Brain microvascular endothelial cell (primary cell): ENCODE measurements around the gene LRRC4B.
"Not testable (repeated sequence)": the region's sequence is repeated elsewhere in the genome, so short reads cannot be mapped to it uniquely, and the experiment has no call there.

Source experiments
- DNase-seq: peaks from one replicate; pipeline ENCODE4 v3.0.0-alpha.2; 2020
- H3K27ac ChIP-seq: fragments of 250-450 bp; sonication (Bioruptor Pico); 2 replicates; pipeline ENCODE4 v1.5.1; 2020; ENCODE audit warnings: mild to moderate bottlenecking, moderate library complexity
- H3K27me3 ChIP-seq: fragments of 250-450 bp; sonication (Bioruptor Pico); replicated peaks from 2 replicates; pipeline ENCODE4 v1.5.1; 2020; ENCODE audit warnings: mild to moderate bottlenecking
- H3K36me3 ChIP-seq: fragments of 250-450 bp; sonication (Bioruptor Pico); replicated peaks from 2 replicates; pipeline ENCODE4 v1.5.1; 2020; ENCODE audit warnings: mild to moderate bottlenecking
- H3K4me3 ChIP-seq: 2 replicates; pipeline ENCODE4 v1.5.1; 2011; ENCODE audit warnings: low read depth, mild to moderate bottlenecking, control low read depth, low read length, moderate library complexity
- in situ Hi-C: cut with HindIII; loops from 2 replicates; pipeline ENCODE4 v1.10.0; 2017; ENCODE audit warnings: low sequenced_read_pairs, low pct_ligation_motif_present
- TF ChIP-seq, protein P1 (sequence below): IDR thresholded peaks from 2 replicates; pipeline ENCODE4 v1.5.1; 2011; ENCODE audit warnings: low read depth, mild to moderate bottlenecking, moderate library complexity, low read length, control low read depth, inconsistent platforms; ENCODE audit errors: missing control alignments

Gene LRRC4B

DNA sequence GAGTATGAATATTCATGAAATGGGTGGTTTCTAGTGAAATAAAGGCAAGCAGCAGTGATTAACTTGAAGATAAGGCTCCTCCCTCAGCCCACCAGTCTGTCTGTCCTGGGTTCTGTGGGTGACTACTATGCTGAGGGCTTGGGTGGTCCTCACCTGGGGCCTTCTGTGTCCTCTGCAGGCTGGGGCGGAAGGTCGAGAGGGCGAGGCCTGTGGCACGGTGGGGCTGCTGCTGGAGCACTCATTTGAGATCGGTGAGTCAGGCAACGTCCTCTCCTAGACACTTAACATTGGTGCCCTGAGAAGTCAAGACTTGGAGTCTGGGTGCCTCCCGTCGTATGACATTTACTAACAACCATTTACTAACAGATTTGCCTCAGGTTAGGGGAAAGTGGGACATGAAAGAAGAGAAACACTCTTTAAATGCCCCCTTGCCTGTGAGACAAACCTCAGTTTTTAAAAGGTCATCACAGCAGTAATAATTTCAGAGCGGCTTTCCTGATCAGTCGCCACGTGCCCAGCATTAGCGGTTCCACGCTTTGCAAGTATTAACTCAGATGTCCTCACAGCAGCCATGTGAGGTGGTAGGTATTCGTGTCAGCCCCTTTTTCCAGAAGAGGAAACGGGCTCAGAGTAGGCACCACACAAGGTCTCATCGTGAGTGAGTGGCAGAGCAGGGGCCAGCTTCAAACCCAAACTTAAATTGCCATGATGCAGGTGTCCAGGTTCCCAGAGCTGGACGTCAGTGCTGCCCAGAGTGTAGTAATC lies 90.3 kb downstream of the LRRC4B start:
- Histone ChIP-seq H3K36me3 (peaks cover 20% of the 10 kb centered on the region), H3K27me3 (no peaks in the 10 kb centered on the region), H3K27ac (no peak overlapping the region), H3K4me3 (no peak overlapping the region)
- DNase-seq, result no peak
- TF ChIP-seq, protein P1, sequence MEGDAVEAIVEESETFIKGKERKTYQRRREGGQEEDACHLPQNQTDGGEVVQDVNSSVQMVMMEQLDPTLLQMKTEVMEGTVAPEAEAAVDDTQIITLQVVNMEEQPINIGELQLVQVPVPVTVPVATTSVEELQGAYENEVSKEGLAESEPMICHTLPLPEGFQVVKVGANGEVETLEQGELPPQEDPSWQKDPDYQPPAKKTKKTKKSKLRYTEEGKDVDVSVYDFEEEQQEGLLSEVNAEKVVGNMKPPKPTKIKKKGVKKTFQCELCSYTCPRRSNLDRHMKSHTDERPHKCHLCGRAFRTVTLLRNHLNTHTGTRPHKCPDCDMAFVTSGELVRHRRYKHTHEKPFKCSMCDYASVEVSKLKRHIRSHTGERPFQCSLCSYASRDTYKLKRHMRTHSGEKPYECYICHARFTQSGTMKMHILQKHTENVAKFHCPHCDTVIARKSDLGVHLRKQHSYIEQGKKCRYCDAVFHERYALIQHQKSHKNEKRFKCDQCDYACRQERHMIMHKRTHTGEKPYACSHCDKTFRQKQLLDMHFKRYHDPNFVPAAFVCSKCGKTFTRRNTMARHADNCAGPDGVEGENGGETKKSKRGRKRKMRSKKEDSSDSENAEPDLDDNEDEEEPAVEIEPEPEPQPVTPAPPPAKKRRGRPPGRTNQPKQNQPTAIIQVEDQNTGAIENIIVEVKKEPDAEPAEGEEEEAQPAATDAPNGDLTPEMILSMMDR, result no peak
- in situ Hi-C loops, result no loop called here

DNA sequence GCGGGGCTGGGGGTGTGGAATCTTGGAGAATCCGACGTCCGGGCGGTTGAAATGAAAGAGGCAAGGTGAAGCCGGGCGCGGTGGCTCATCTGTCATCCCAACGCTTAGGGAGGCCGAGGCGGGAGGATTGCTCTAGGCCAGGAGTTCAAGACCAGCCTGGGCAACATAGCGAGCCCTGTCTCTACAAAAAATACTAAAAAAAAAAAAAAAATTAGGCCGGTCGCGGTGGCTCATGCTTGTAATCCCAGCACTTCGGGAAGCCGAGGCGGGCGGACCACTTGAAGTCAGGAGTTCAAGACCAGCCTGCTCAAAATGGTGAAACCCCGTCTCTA lies 91.4 kb downstream of the LRRC4B start:
- DNase-seq, result no peak
- H3K4me3 ChIP-seq, result peak overlapping the region; percentile 87
- in situ Hi-C loops, result no loop called here
- TF ChIP-seq, protein P1, result no peak
- peaks cover 15% of the 10 kb centered on the region for H3K36me3 ChIP-seq
- H3K27ac ChIP-seq, result no peak overlapping the region
- no peaks in the 10 kb centered on the region for H3K27me3 ChIP-seq

GRCh38 chr19:50476224-50476906 lies 91.9 kb downstream of the LRRC4B start, which contains the start of the genes EMC10 and GARIN5A:
Gene EMC10, plus strand, starts transcription at chr19:50476507. Its CDS starts 38 bp downstream, at chr19:50476545.
Gene GARIN5A, minus strand, starts transcription at chr19:50476848. Its CDS starts 460 bp downstream, at chr19:50476388.
- H3K4me3 ChIP-seq, result peak within 1 kb of the TSS; percentile 87
- in situ Hi-C loops, result no loop called here
- H3K27ac ChIP-seq, result peak within 1 kb of the TSS; percentile 10
- peaks cover 10% of the 10 kb centered on the region for H3K36me3 ChIP-seq
- DNase-seq, result peak; percentile 92
- no peaks in the 10 kb centered on the region for H3K27me3 ChIP-seq
- TF ChIP-seq, protein P1, result no peak

- TF ChIP-seq, protein P1, result no peak
- H3K27me3 ChIP-seq, result no peaks in the 10 kb centered on the region
- no peak overlapping the region for H3K27ac ChIP-seq
- DNase-seq, result no peak
- peaks cover 7% of the 10 kb centered on the region for H3K36me3 ChIP-seq
- H3K4me3 ChIP-seq, result peak overlapping the region; percentile 87
- in situ Hi-C loops, result no loop called here
Observed at GRCh38 chr19:50475736-50476223, 92.5 kb downstream of the LRRC4B start.

GRCh38 chr19:50475101-50475568 lies 93.1 kb downstream of the LRRC4B start:
- DNase-seq, result no peak
- TF ChIP-seq, protein P1, result no peak
- Histone ChIP-seq H3K36me3 (peaks cover 7% of the 10 kb centered on the region), H3K27ac (no peak overlapping the region), H3K4me3 (no peak overlapping the region), H3K27me3 (no peaks in the 10 kb centered on the region)
- in situ Hi-C loops, result no loop called here

DNA sequence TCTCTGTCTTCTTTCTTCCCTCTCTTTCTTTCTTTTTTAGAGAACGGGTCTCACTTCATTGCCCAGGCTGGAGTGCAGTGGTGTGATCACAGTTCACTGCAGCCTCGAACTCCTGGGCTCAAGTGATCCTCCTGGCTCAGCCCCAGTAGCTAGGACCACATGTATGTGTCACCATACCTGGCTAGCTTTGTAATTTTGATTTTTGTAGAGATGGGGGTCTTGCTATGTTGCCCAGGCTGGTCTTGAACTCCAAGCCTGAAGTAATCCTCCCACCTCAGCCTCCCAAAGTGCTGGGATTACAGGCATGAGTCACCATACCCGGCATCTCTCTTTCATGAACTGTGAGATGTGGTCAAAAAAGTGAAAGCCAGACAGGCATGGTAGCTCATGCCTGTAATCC lies 94.9 kb downstream of the LRRC4B start:
- H3K27ac ChIP-seq, H3K36me3 ChIP-seq, H3K27me3 ChIP-seq, DNase-seq, in situ Hi-C loops, H3K4me3 ChIP-seq: not testable (repeated sequence)
